ENCODE results near the gene RIIAD1. TPM values are rescaled to one million over a fixed set of nuclear protein-coding genes. Genes with fewer than 3 reads are reported as not detected.

Gene RIIAD1
- total RNA-seq, 1 donor from 2014 or later = not detected

- TF ChIP-seq, protein P1, sequence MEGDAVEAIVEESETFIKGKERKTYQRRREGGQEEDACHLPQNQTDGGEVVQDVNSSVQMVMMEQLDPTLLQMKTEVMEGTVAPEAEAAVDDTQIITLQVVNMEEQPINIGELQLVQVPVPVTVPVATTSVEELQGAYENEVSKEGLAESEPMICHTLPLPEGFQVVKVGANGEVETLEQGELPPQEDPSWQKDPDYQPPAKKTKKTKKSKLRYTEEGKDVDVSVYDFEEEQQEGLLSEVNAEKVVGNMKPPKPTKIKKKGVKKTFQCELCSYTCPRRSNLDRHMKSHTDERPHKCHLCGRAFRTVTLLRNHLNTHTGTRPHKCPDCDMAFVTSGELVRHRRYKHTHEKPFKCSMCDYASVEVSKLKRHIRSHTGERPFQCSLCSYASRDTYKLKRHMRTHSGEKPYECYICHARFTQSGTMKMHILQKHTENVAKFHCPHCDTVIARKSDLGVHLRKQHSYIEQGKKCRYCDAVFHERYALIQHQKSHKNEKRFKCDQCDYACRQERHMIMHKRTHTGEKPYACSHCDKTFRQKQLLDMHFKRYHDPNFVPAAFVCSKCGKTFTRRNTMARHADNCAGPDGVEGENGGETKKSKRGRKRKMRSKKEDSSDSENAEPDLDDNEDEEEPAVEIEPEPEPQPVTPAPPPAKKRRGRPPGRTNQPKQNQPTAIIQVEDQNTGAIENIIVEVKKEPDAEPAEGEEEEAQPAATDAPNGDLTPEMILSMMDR (IDR thresholded peaks at IDR 0.05; ENCODE audit: insufficient read depth, low read length, severe bottlenecking) = no peak
- Histone ChIP-seq H3K27me3 (ENCODE audit: control insufficient read depth, insufficient read depth, low read length) (peaks cover 35% of the 10 kb centered on the region), H3K4me3 (ENCODE audit: low read depth, low read length) (no peak overlapping the region), H3K36me3 (ENCODE audit: control insufficient read depth, insufficient read depth, low read length) (no peaks in the 10 kb centered on the region)
- no peak for FAIRE-seq
- DNase-seq (ENCODE audit: low read depth) = no peak
These were observed 768 bp upstream of the RIIAD1 start for GRCh38 chr1:151720554-151720953.

DNA sequence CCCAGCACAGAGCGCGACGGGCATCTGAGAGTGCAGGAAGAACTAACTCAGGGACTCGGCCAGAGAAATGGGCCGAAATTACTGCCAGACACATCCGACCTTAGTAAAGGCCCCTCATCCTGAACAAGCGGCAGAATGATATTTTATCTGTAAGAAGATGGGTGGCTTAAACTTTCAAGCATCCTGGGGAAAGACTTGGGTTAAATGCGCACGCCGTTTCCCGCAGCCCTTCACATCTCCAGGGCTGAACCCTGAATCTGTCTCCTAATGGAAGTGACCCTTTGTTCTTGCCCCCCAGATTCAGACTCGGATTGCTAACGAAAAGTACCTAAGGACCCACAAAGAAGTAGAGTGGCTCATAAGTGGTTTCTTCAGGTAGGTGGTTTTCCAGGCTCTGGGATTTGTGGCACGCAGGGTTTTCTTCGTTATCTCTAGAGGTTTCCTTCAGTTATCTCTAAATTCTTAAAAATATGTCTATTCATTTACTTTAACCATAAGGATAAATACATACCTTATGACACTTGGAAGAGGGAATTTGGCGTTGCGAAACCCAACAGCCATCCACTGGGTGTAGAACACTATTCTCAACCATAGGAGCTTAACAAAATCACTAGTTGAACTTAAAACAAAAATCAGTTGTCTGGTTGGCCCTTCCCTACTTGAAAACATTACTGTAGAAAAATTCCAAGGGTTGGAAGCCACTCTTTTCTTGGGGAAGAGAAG, 627 bp downstream of the RIIAD1 start:
- Histone ChIP-seq H3K36me3 (ENCODE audit: control insufficient read depth, insufficient read depth, low read length) (no peaks in the 10 kb centered on the region), H3K4me3 (ENCODE audit: low read depth, low read length) (no peak overlapping the region), H3K27me3 (ENCODE audit: control insufficient read depth, insufficient read depth, low read length) (peaks cover 30% of the 10 kb centered on the region)
- TF ChIP-seq, protein P1 (IDR thresholded peaks at IDR 0.05; ENCODE audit: insufficient read depth, low read length, severe bottlenecking) = no peak
- FAIRE-seq (no peak), DNase-seq (ENCODE audit: low read depth) (no peak)

DNA sequence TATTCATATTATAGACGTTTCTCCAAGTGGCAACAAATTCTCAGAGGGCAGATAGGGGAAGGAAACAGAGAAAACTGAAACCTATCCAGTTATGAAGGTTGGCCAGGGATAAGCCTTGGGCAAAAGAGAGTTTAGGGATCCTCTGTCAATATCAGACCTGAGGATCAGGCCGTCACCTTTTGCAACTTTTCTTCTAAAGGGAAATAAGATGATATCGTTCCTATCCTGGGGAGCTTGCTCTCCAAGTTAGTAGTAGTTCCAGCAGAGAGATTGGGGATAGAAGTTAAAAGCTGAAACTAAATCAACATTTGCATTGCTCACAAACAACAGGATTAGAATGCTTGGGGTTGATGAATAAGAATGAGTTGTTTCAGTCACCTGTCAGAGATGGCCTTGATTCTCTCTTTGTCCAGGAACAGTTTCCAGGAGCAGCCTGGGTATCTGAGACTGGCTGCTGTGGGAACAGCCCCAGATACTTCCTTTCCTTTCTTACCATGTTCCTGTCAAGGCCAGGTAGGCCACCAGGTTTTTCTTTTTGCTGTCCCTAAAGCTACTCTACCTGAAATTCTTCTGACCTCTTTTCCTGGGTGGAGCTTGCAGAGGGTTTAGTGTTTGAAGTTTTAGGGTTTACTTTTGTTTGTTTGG, 2.5 kb downstream of the RIIAD1 start:
- TF ChIP-seq, protein P1 (IDR thresholded peaks at IDR 0.05; ENCODE audit: insufficient read depth, low read length, severe bottlenecking) = no peak
- DNase-seq (ENCODE audit: low read depth) (peak; percentile 68), FAIRE-seq (no peak)
- H3K36me3 ChIP-seq (ENCODE audit: control insufficient read depth, insufficient read depth, low read length) = no peaks in the 10 kb centered on the region
- H3K27me3 ChIP-seq (ENCODE audit: control insufficient read depth, insufficient read depth, low read length) = peaks cover 20% of the 10 kb centered on the region
- no peak overlapping the region for H3K4me3 ChIP-seq (ENCODE audit: low read depth, low read length)

DNA sequence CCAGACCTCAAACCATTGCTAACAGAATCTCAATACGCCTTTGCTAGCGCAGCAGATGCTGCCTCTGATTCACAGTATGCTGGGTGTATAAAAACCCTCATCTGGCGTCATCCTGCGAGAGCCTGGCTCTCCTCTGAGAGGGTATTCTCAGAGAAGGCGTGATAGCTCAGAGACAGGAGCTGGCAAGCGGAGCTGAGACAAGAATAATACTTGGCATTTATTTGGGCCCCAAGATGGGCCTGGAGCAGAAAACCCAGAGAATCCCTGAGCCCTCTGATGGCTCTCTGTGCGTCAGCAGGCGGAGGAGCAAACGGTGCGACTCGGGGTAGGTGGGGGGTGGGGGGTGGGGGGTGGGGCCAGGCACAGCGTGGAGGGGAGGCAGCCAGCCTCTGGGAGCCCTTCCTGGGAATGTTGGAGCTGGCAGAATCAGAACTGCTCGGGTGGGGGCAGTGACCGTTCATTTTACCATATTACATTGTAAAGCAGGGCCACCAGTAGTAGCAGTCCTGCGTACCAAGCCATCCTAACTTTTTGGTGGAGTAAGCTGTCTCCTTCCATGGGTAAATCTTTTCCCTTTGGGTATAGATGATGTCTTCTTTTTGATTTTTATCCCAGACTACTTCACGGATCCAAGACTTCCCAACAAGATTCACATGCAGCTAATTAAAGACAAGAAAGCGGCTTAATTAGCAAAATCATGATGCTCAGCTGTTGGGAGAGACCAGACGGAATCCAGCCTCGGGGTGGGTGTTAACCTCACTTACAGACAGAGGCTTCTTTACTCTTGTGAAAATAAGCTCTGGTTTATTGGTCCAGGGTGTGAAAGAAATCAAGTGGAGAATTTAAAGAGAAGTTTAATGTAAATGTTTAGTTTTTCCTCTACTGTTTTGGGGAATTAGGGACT, 7.1 kb downstream of the RIIAD1 start:
- FAIRE-seq = no peak
- H3K4me3 ChIP-seq (ENCODE audit: low read depth, low read length) = no peak overlapping the region
- DNase-seq (ENCODE audit: low read depth) = no peak
- H3K36me3 ChIP-seq (ENCODE audit: control insufficient read depth, insufficient read depth, low read length) = no peaks in the 10 kb centered on the region
- TF ChIP-seq, protein P1 (IDR thresholded peaks at IDR 0.05; ENCODE audit: insufficient read depth, low read length, severe bottlenecking) = no peak
- H3K27me3 ChIP-seq (ENCODE audit: control insufficient read depth, insufficient read depth, low read length) = peaks cover 1% of the 10 kb centered on the region

DNA sequence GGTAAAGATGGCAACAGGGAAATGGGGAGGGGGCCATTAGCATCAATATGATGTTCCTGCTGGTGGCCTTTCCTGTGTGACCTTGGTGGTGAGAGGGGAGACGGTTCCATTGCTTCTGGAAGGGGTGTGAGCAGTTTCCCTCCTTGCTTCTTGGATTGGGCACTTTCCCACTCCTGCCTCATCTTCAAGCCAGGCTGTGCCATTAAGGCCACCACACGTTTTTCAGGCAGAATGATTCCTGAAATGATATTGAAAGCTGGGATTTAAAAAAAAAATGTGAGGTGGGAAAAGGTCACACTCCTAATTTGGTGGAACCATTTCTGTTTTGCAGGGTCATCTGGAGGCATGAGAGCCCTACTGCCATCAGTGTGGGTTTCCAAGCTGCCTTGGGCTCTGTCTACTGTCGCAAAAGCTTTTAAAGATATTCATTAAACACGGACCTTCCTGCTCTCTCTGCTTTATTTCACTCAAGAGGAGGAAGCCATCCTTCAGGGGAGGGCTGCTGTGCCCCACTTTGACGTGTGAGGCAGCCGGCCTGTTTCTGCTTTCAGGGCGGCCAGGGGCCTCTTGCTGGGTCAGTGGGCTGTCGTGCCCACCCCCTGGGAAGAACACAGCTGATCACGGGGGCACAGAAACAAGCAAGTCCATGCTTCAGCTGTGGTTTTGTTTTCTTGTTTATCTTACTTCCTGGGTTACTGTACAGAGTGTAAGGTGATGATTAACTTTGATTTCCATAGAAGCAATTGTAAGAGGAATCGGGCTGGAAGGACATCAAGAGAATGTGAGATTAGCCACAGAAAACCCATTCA, 8.0 kb downstream of the RIIAD1 start:
- TF ChIP-seq, protein P1 (IDR thresholded peaks at IDR 0.05; ENCODE audit: insufficient read depth, low read length, severe bottlenecking) = no peak
- H3K4me3 ChIP-seq (ENCODE audit: low read depth, low read length) = no peak overlapping the region
- FAIRE-seq (no peak), DNase-seq (ENCODE audit: low read depth) (no peak)
- H3K27me3 ChIP-seq (ENCODE audit: control insufficient read depth, insufficient read depth, low read length) = peaks cover 1% of the 10 kb centered on the region
- no peaks in the 10 kb centered on the region for H3K36me3 ChIP-seq (ENCODE audit: control insufficient read depth, insufficient read depth, low read length)

Data from bronchial epithelial cell (primary cell).